RWPE1 (cell line): ENCODE results near the gene RASSF6.
A peak's percentile ranks its signal among the peaks of the same experiment; 100 is the strongest.
"Not testable (repeated sequence)": the region's sequence is repeated elsewhere in the genome, so short reads cannot be mapped to it uniquely, and the experiment has no call there.

Experiments
- CTCF ChIA-PET: fragments of 350-600 bp; sonication (Branson Sonifier 250); formaldehyde crosslinking; extraction: SDS; loops from one replicate; lab custom pipeline; 2021; lab: Yijun Ruan, JAX
- POLR2A ChIA-PET: fragments of 400-600 bp; formaldehyde crosslinking; extraction: SDS; loops from one replicate; lab custom pipeline; 2020; ENCODE audit warnings: antibody characterized with exemption; ENCODE audit not compliant: low non-redundant PET; lab: Yijun Ruan, JAX
- DNase-seq: peaks from one replicate; pipeline ENCODE4 v3.0.0; 2012; ENCODE audit warnings: low spot score
- H3K27ac ChIP-seq: fragments of 450-650 bp; 2 replicates; pipeline ENCODE4 v1.5.1; 2017
- CTCF ChIP-seq: fragments of 450-650 bp; conservative IDR thresholded peaks from 2 replicates; pipeline ENCODE4 v1.5.1; 2017; ENCODE audit warnings: low read depth, mild to moderate bottlenecking

The RASSF6 gene

GRCh38 chr4:73620115-73620792 lies at the start of gene RASSF6:
Gene RASSF6 (minus strand): TSS chr4:73620436. CDS start chr4:73611795, 8,641 bp downstream.
- TF ChIP-seq CTCF: no peak
- ChIA-PET CTCF (no interaction called here), POLR2A (interaction anchor here (0.6 kb wide), 1 partner anchor 362 kb away, joined by 3 read pairs; the partner anchor contains the start of gene ANKRD17)
- H3K27ac ChIP-seq: peak within 1 kb of the TSS; percentile 64
- DNase-seq: peak; percentile 65

DNA sequence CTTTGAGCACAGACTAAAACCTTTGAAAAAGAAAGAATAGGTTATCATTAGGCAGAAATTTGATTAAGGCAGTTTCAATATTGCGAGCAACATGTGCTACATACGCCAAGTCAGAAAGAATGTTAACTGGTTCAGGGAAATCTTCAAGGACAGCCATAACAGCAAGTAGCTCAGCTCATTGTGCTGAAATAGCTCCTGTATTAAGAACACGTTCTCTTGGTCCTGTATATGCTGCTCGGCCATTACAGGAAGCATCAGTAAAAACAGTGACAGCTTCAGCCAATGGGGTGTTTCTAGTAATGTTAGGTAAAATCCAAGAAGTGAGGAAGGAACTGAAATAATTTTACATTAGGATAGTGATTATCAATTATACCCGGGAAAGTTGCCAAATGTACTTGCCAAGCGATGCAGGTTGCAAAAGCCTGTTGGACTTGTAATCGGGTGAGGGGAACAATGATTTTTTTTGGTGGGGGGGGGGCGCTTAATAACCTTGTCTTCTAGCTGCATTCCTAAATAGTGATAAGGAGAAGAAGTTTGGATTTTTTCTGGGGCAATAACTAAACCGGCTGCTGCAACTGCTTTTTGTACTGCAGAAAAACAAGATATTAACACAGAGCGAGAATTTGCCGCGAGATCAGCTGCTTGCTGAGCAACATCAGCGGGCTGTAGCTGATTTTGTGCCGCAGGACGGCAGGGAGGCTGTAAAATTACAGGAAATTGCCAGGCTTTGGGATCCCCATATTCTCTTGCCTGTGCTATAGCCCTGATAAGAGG lies 49.4 kb upstream of the RASSF6 start:
- no peak for TF ChIP-seq CTCF
- CTCF ChIA-PET: interaction anchor here (0.5 to 0.9 kb wide), 2 partner anchors 7 to 195 kb away, joined by 3 to 4 read pairs; no protein-coding TSS in a partner anchor
- no peak for DNase-seq
- H3K27ac ChIP-seq: peak overlapping the region; percentile 17; the same call in 1 of the 2 replicates
- POLR2A ChIA-PET: interaction anchor here (0.6 kb wide), 1 partner anchor 35 kb away, joined by 3 read pairs; no protein-coding TSS in a partner anchor

DNA sequence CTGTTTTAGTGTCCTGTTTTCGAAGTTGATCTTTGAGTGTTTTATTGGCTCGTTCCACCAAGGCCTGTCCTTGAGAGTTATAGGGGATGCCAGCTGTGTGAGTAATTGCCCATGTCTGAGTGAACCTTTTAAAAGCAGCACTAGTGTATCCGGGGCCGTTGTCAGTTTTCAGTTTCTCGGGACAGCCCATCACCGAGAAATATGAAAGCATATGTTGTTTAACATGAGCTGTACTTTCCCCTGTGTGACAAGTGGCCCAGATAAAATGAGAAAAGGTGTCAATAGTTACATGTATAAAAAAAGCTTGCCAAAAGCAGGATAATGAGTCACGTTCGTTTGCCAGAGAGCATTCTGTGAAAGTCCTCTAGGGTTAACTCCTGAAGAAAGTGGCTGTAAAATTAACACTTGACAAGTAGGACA lies 48.6 kb upstream of the RASSF6 start:
- POLR2A ChIA-PET: no interaction called here
- H3K27ac ChIP-seq: no peak overlapping the region
- DNase-seq: no peak

GRCh38 chr4:73665924-73666323 lies 45.7 kb upstream of the RASSF6 start:
- POLR2A ChIA-PET, DNase-seq, H3K27ac ChIP-seq: not testable (repeated sequence)
- CTCF ChIA-PET: interaction anchor here (1.2 kb wide), 1 partner anchor 198 kb away, joined by 3 read pairs; no protein-coding TSS in a partner anchor

More for the DNA sequence above, 48.6 kb upstream of the RASSF6 start:
- no peak for TF ChIP-seq CTCF
- CTCF ChIA-PET: interaction anchor here (0.5 to 0.9 kb wide), 2 partner anchors 8 to 196 kb away, joined by 3 to 4 read pairs; no protein-coding TSS in a partner anchor

DNA sequence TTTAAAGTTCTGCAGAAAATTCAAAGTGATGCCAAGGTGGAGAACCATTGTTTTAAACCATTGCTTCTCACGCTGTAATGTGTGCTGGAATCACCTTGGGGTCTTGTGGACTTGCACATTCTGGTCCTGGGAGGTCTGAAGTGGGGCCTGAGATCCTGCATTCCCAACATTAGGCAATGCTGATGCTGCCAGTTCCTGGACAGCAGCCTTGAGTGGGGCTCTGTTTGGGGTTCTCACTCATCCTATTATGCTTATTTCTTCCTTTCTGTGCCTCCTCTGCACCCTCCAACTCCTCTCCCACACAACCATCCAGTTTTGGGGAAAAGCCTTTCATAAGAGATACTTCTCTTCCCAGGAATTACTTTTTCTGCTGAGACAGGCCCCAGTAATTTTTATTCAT lies 44.2 kb upstream of the RASSF6 start:
- no peak for TF ChIP-seq CTCF
- H3K27ac ChIP-seq: no peak overlapping the region
- CTCF ChIA-PET: no interaction called here
- POLR2A ChIA-PET: no interaction called here
- no peak for DNase-seq

- CTCF ChIA-PET: interaction anchor here (1.2 to 1.6 kb wide), 3 partner anchors 13 to 471 kb away, joined by 4 to 7 read pairs (median 7); no protein-coding TSS in a partner anchor
- no peak for DNase-seq
- POLR2A ChIA-PET: no interaction called here
- TF ChIP-seq CTCF: no peak
- H3K27ac ChIP-seq: no peak overlapping the region
These were observed 43.3 kb upstream of the RASSF6 start for GRCh38 chr4:73663576-73663975.
